Aorta (tissue), 5 donors: ENCODE data around the gene TRAP1. TPM values are rescaled to one million over a fixed set of nuclear protein-coding genes. Genes with fewer than 3 reads are reported as not detected.
A peak's percentile ranks its signal among the peaks of the same experiment; 100 is the strongest.

ENCODE experiments used
- ATAC-seq: fragments of 200-7000 bp; cut with Tn5 transposase; one replicate; pipeline ENCODE4 v1.9.1; 2022; ENCODE audit warnings: moderate library complexity; ENCODE audit not compliant: low FRiP score
- DNase-seq, 2 donors: peaks; one replicate each; pipeline ENCODE4 v3.0.0-alpha.2; 2020
- H3K27ac ChIP-seq, 2 donors: one replicate each; pipeline ENCODE4 v1.5.1; 2013; ENCODE audit warnings: low read length in 2 of 2, mild to moderate bottlenecking in 2 of 2, moderate library complexity in 2 of 2, control low read depth in 1 of 2, inconsistent platforms in 1 of 2, low read depth in 1 of 2
- H3K27me3 ChIP-seq, 2 donors: one replicate each; pipeline ENCODE4 v1.6.1; 2013; ENCODE audit warnings: control low read depth in 1 of 2, low read length in 1 of 2, mild to moderate bottlenecking in 1 of 2, moderate library complexity in 1 of 2; ENCODE audit not compliant: insufficient read depth in 2 of 2, control insufficient read depth in 1 of 2
- H3K36me3 ChIP-seq, 2 donors: one replicate each; pipeline ENCODE4 v1.6.1; 2013; ENCODE audit warnings: control low read depth in 1 of 2, low read length in 1 of 2, mild to moderate bottlenecking in 1 of 2; ENCODE audit not compliant: insufficient read depth in 2 of 2, control insufficient read depth in 1 of 2
- H3K4me1 ChIP-seq, 2 donors: one replicate each; pipeline ENCODE4 v1.6.1; 2013; ENCODE audit warnings: low read length in 2 of 2, control low read depth in 1 of 2, mild to moderate bottlenecking in 1 of 2, moderate library complexity in 1 of 2; ENCODE audit not compliant: insufficient read depth in 2 of 2, control insufficient read depth in 1 of 2
- H3K4me3 ChIP-seq, 2 donors: one replicate each; pipeline ENCODE4 v1.5.1; 2013; ENCODE audit warnings: low read length in 2 of 2, control low read depth in 1 of 2, mild to moderate bottlenecking in 1 of 2
- H3K9me3 ChIP-seq: one replicate; pipeline ENCODE4 v1.6.1; 2013; ENCODE audit warnings: mild to moderate bottlenecking, low read length; ENCODE audit not compliant: control insufficient read depth
- WGBS, 2 donors: extraction: QIAGEN DNeasy Blood & Tissue Kit; methylation state at CpG; one replicate each; pipeline ENCODE4 v1.1.7; 2013; 5-methylcytosine and 5-hydroxymethylcytosine counted together
- intact Hi-C, 2 donors: fragments of 100-400 bp; cut with DNase I; formaldehyde crosslinking; loops; one replicate each; pipeline versions ENCODE4 v1.14.2 to v1.15.0; 2022
- polyA plus RNA-seq, 2 donors: library from polyadenylated mRNA; stranded (reverse); fragments of 200-250 nt; gene quantifications; one replicate each; pipeline ENCODE4 v1.2.3, GENCODE V29; 2013
- total RNA-seq, 2 donors: library from RNA; stranded (reverse); fragmentation: NEBNext Ultra II Directional; extraction: Animal tissue kit (Norgen Biotek cat#: 25700); gene quantifications; one replicate each; pipeline ENCODE4 v1.2.1, GENCODE V29; 2021
- donor health status: healthy with polysubstance abuse.
- donor health status: Bipolar disorder and iron deficiency.
- donor health status: DM: no; HTN: no; CAD: no.
- donor health status: DM: no; HTN: no; CAD: no.
- donor health status: DM: yes; HTN: yes; CAD: no.

The TRAP1 gene
- total and polyA plus RNA-seq, 4 donors, result 19.2 to 183 (median 58.6) TPM

- DNase-seq (peak in 1 of 2 donors; percentile 14), ATAC-seq (no peak)
- Histone ChIP-seq H3K27ac (no peak overlapping the region), H3K27me3 (no peaks in the 10 kb centered on the region), H3K4me3 (no peak overlapping the region), H3K36me3 (peaks cover 0 to 1% of the 10 kb centered on the region in 2 donors), H3K4me1 (no peaks in the 10 kb centered on the region), H3K9me3 (no peaks in the 10 kb centered on the region)
- 87 to 95% methylated on average over 11 of the region's 11 CpGs for WGBS, 2 donors
- intact Hi-C loops, result no loop called here
Measured at GRCh38 chr16:3668626-3669025, 48.7 kb downstream of the TRAP1 start.

DNA sequence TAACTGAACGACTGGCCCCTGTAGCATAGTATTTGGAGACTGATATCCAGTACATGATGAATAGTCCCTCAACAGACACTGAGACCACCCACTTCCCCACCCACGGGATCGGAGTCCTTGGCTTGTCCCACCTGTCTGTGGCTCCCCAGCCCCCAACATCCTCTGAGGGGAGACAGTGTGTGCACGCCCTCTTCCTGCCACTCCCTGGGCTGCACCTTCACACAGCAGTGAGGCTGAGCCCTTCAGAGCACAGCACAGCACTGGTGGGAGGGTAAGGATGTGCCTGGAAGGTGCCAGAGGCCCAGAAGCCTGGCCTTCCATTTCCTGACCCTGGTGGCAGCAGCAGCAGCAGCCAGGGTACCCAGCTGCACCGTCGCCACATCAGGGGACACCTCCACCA, 51.8 kb downstream of the TRAP1 start:
- ATAC-seq (no peak), DNase-seq (peak; percentile 9 to 51)
- Histone ChIP-seq H3K4me3 (no peak overlapping the region), H3K9me3 (no peaks in the 10 kb centered on the region), H3K36me3 (peaks cover 0 to 8% of the 10 kb centered on the region in 2 donors), H3K4me1 (no peaks in the 10 kb centered on the region), H3K27me3 (no peaks in the 10 kb centered on the region), H3K27ac (no peak overlapping the region)
- intact Hi-C loops, result no loop called here
- 86 to 87% methylated on average over 6 of the region's 6 CpGs for WGBS, 2 donors

GRCh38 chr16:3664187-3664896, 53.0 kb downstream of the TRAP1 start:
- DNase-seq, result peak; percentile 42 to 72
- Histone ChIP-seq H3K36me3 (peaks cover 0 to 8% of the 10 kb centered on the region in 2 donors), H3K27me3 (no peaks in the 10 kb centered on the region), H3K27ac (no peak overlapping the region), H3K4me1 (no peaks in the 10 kb centered on the region), H3K4me3 (no peak overlapping the region), H3K9me3 (no peaks in the 10 kb centered on the region)
- WGBS, 2 donors, result 96 to 97% methylated on average over 30 to 31 of the region's 31 CpGs
- ATAC-seq, result no peak
- intact Hi-C loops, result no loop called here

GRCh38 chr16:3662601-3663000, 54.7 kb downstream of the TRAP1 start:
- peaks cover 0 to 7% of the 10 kb centered on the region in 2 donors for H3K36me3 ChIP-seq
- no peaks in the 10 kb centered on the region for H3K4me1 ChIP-seq
- H3K9me3 ChIP-seq, result no peaks in the 10 kb centered on the region
- WGBS, 2 donors, result 88 to 90% methylated on average over 17 of the region's 17 CpGs
- no peak overlapping the region for H3K27ac ChIP-seq
- no peaks in the 10 kb centered on the region for H3K27me3 ChIP-seq
- no peak overlapping the region for H3K4me3 ChIP-seq
- ATAC-seq (no peak), DNase-seq (peak; percentile 32 to 59)
- intact Hi-C loops, result no loop called here

DNA sequence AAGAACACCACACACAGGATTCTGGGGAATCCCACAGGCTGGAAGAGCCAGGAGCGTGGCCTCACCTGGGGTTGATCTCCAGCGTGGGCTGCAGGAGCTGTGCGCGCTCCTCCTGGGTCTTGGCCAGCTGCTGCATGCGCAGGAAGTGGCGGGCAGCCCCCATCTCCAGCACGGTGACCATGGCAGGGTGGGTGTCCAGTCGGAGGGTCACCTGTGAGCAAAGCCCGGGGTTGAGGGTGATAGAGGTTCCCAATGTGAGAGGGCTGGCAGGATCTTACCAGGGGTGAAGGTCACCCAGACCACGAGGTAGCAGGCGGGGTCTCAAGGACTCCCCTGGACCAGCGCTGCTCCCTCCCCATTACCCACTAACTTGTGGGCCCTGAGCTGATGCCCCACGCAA, 55.4 kb downstream of the TRAP1 start:
- no peaks in the 10 kb centered on the region for H3K9me3 ChIP-seq
- H3K27me3 ChIP-seq, result no peaks in the 10 kb centered on the region
- DNase-seq (peak; percentile 39 to 59), ATAC-seq (no peak)
- H3K36me3 ChIP-seq, result peaks cover 0 to 10% of the 10 kb centered on the region in 2 donors
- H3K4me1 ChIP-seq, result no peaks in the 10 kb centered on the region
- no peak overlapping the region for H3K27ac ChIP-seq
- H3K4me3 ChIP-seq, result no peak overlapping the region
- intact Hi-C loops, result no loop called here
- 91 to 94% methylated on average over 13 of the region's 13 CpGs for WGBS, 2 donors

DNA sequence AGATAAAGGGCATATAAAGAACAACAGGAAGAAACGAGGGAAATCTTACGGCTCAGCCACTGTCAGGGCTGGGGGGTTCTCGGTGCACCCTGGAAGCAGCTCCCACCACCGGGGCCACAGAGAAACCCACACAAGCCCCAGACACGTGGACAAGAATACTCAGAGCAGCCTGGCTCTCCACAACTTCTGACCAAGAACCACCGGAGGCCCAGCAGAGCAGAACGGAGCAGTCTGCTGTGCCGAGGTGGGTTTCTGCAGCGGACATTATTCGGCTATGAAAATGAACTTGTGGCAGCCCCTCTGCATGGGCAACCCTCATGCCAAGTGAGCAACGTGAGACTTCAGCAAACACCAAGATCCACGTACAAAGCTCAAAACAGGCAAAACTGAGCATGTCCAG, 56.0 kb downstream of the TRAP1 start:
- no peak overlapping the region for H3K27ac ChIP-seq
- no peaks in the 10 kb centered on the region for H3K27me3 ChIP-seq
- no peaks in the 10 kb centered on the region for H3K4me1 ChIP-seq
- H3K9me3 ChIP-seq, result no peaks in the 10 kb centered on the region
- peaks cover 0 to 11% of the 10 kb centered on the region in 2 donors for H3K36me3 ChIP-seq
- WGBS, 2 donors, result 82 to 86% methylated on average over 12 of the region's 12 CpGs
- no peak for ATAC-seq
- DNase-seq, result peak; percentile 16 to 53
- H3K4me3 ChIP-seq, result no peak overlapping the region
- intact Hi-C loops, result no loop called here

DNA sequence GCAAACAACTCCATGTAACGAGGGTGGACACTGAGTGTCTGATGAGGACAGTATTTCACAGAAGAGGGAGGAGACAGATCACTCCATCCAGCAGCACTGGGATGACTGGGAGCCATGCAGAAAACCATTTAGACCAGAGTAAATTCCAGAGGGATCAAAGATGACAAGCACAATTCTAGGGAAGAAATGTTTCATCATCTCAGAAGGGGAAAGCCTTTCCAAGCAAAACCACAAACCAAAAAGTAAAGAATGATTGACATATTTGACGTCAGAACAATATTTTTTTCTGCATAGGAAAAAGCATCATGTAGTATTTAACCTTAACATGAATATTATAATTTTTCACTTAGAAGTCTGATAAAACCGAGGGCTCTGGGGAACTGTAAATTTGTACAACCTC, 58.1 kb downstream of the TRAP1 start:
- Histone ChIP-seq H3K27ac (no peak overlapping the region), H3K4me3 (no peak overlapping the region), H3K9me3 (no peaks in the 10 kb centered on the region), H3K27me3 (no peaks in the 10 kb centered on the region), H3K4me1 (no peaks in the 10 kb centered on the region), H3K36me3 (peaks cover 0 to 11% of the 10 kb centered on the region in 2 donors)
- 69 to 70% methylated on average over 3 of the region's 3 CpGs for WGBS, 2 donors
- ATAC-seq (no peak), DNase-seq (no peak)
- intact Hi-C loops, result no loop called here

- Histone ChIP-seq H3K9me3 (no peaks in the 10 kb centered on the region), H3K4me3 (no peak overlapping the region), H3K36me3 (peaks cover 0 to 7% of the 10 kb centered on the region in 2 donors), H3K4me1 (no peaks in the 10 kb centered on the region), H3K27ac (no peak overlapping the region), H3K27me3 (no peaks in the 10 kb centered on the region)
- ATAC-seq (no peak), DNase-seq (peak in 1 of 2 donors; percentile 65)
- intact Hi-C loops, result no loop called here
- 89% methylated on average over 41 to 42 of the region's 42 CpGs for WGBS, 2 donors
Measured at GRCh38 chr16:3656491-3657468, 60.5 kb downstream of the TRAP1 start.
